ENCODE measurements around the gene ABCB4. TPM values are rescaled to one million over a fixed set of nuclear protein-coding genes. Genes with fewer than 3 reads are reported as not detected.

The ABCB4 gene
- total RNA-seq, 1 donor from 2014 or later: 0.48 TPM

- Mint-ChIP-seq H3K27ac (ENCODE audit: unreplicated experiment) (no peak overlapping the region), H3K36me3 (ENCODE audit: low read depth, unreplicated experiment) (no peaks in the 10 kb centered on the region), H3K4me1 (ENCODE audit: low read depth, unreplicated experiment) (no peaks in the 10 kb centered on the region), H3K27me3 (ENCODE audit: low read depth, unreplicated experiment) (no peaks in the 10 kb centered on the region), H3K9me3 (ENCODE audit: unreplicated experiment) (no peaks in the 10 kb centered on the region), H3K4me3 (ENCODE audit: unreplicated experiment) (no peak overlapping the region)
- no peaks in the 10 kb centered on the region for H3K4me1 ChIP-seq (ENCODE audit: insufficient read depth, low read length)
- no peak overlapping the region for H3K9ac ChIP-seq (ENCODE audit: low read length)
- no peaks in the 10 kb centered on the region for H3K9me3 ChIP-seq (ENCODE audit: insufficient read depth, low read depth, low read length)
- no peaks in the 10 kb centered on the region for H3K36me3 ChIP-seq (ENCODE audit: insufficient read depth, low read length)
- DNase-seq (ENCODE audit: low read depth): no peak
- no peak for TF ChIP-seq EZH2 (IDR thresholded peaks at IDR 0.05; ENCODE audit: insufficient read depth, low read length)
- TF ChIP-seq CTCF (IDR thresholded peaks at IDR 0.05; ENCODE audit: insufficient read depth, low read depth, low read length): no peak
- no peak overlapping the region for H3K4me3 ChIP-seq (ENCODE audit: insufficient read depth, low read depth, low read length)
- no peak for FAIRE-seq
- no peak overlapping the region for H2AFZ ChIP-seq (ENCODE audit: low read depth, low read length)
- H3K27me3 ChIP-seq (ENCODE audit: insufficient read depth, low read length): no peaks in the 10 kb centered on the region
- H3K27ac ChIP-seq (ENCODE audit: low read depth, low read length): no peak overlapping the region
- no peaks in the 10 kb centered on the region for H4K20me1 ChIP-seq (ENCODE audit: insufficient read depth, low read length)
- H3K79me2 ChIP-seq (ENCODE audit: insufficient read depth, low read length): no peaks in the 10 kb centered on the region
- no peak overlapping the region for H3K4me2 ChIP-seq (ENCODE audit: low read length)
Observed at GRCh38 chr7:87452279-87452678, 23.2 kb downstream of the ABCB4 start.

- no peak overlapping the region for H3K27ac Mint-ChIP-seq (ENCODE audit: unreplicated experiment)
Observed at GRCh38 chr7:87451187-87451586, 24.3 kb downstream of the ABCB4 start.

More at GRCh38 chr7:87451187-87451586, 24.3 kb downstream of the ABCB4 start:
- no peak for DNase-seq (ENCODE audit: low read depth)
- Histone ChIP-seq H3K27ac (ENCODE audit: low read depth, low read length) (no peak overlapping the region), H4K20me1 (ENCODE audit: insufficient read depth, low read length) (no peaks in the 10 kb centered on the region), H3K79me2 (ENCODE audit: insufficient read depth, low read length) (no peaks in the 10 kb centered on the region), H3K4me1 (ENCODE audit: insufficient read depth, low read length) (no peaks in the 10 kb centered on the region), H3K9ac (ENCODE audit: low read length) (no peak overlapping the region), H3K36me3 (ENCODE audit: insufficient read depth, low read length) (no peaks in the 10 kb centered on the region), H2AFZ (ENCODE audit: low read depth, low read length) (no peak overlapping the region), H3K4me3 (ENCODE audit: insufficient read depth, low read depth, low read length) (no peak overlapping the region), H3K27me3 (ENCODE audit: insufficient read depth, low read length) (no peaks in the 10 kb centered on the region), H3K9me3 (ENCODE audit: insufficient read depth, low read depth, low read length) (no peaks in the 10 kb centered on the region), H3K4me2 (ENCODE audit: low read length) (no peak overlapping the region)
- H3K36me3 Mint-ChIP-seq (ENCODE audit: low read depth, unreplicated experiment): no peaks in the 10 kb centered on the region
- H3K9me3 Mint-ChIP-seq (ENCODE audit: unreplicated experiment): no peaks in the 10 kb centered on the region
- no peaks in the 10 kb centered on the region for H3K27me3 Mint-ChIP-seq (ENCODE audit: low read depth, unreplicated experiment)
- TF ChIP-seq EZH2 (IDR thresholded peaks at IDR 0.05; ENCODE audit: insufficient read depth, low read length) (no peak), CTCF (IDR thresholded peaks at IDR 0.05; ENCODE audit: insufficient read depth, low read depth, low read length) (no peak)
- no peak for FAIRE-seq
- H3K4me3 Mint-ChIP-seq (ENCODE audit: unreplicated experiment): no peak overlapping the region
- no peaks in the 10 kb centered on the region for H3K4me1 Mint-ChIP-seq (ENCODE audit: low read depth, unreplicated experiment)
